GM12892 (cell line): ENCODE results near the gene GALNT18.

Experiments used
- POLR2A ChIP-seq: IDR thresholded peaks from 2 replicates; pipeline ENCODE4 v1.6.1; 2011; ENCODE audit warnings: low read depth, low read length, control low read depth
- POLR2AphosphoS5 ChIP-seq: IDR thresholded peaks from 2 replicates; pipeline ENCODE4 v1.6.1; 2011; ENCODE audit warnings: low read depth, low read length, control low read depth
- TAF1 ChIP-seq: IDR thresholded peaks from 2 replicates; pipeline ENCODE4 v1.6.1; 2011; ENCODE audit warnings: low read depth, mild to moderate bottlenecking, control low read depth, low read length, borderline replicate concordance

DNA sequence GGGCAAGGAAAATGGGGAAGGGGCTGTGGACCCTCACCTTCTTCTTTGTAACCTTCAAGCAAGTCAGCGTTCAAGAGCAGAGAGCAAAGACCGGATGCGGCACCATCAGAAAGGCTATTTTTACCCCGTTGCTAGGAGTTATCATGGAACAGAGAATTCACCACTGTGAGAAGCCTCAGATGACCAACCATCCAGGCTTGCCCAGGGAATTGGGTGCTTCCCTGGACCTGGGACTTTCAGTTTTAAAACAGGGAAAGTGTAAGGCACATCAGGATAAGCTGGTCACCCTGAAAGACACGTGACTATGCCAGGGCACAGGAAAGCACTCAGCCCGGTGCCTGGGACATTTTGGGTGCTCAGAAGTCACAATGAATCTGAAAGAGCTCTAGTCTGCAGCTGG is 10.4 kb downstream of the GALNT18 start:
- no peak for TF ChIP-seq POLR2AphosphoS5
- TF ChIP-seq POLR2A, result no peak
- no peak for TF ChIP-seq TAF1
